Measurements from ENCODE around the gene TCEAL1.
"Not testable (repeated sequence)": the region's sequence is repeated elsewhere in the genome, so short reads cannot be mapped to it uniquely, and the experiment has no call there.

Gene TCEAL1

DNA sequence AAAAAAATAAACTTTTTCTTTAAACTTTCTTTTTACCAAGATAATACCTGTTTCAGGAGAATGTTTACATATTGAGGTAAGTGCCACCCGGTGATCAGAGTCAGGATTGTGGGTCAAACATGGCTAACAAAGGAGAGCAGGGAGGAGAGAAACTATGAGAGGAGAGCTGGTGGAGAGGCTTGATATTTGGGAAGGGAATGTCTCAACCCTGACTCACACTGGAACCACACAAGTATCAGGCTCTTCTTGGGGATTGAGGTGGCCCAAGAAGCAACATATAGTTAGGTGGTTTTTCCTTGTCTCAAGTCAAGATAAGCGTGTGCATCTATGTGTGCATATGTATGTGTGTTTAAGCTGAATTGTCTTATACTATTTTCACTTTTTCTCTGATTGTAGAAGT is 6.7 kb downstream of the TCEAL1 start:
- DNase-seq (ENCODE audit: low read depth), result no peak

DNA sequence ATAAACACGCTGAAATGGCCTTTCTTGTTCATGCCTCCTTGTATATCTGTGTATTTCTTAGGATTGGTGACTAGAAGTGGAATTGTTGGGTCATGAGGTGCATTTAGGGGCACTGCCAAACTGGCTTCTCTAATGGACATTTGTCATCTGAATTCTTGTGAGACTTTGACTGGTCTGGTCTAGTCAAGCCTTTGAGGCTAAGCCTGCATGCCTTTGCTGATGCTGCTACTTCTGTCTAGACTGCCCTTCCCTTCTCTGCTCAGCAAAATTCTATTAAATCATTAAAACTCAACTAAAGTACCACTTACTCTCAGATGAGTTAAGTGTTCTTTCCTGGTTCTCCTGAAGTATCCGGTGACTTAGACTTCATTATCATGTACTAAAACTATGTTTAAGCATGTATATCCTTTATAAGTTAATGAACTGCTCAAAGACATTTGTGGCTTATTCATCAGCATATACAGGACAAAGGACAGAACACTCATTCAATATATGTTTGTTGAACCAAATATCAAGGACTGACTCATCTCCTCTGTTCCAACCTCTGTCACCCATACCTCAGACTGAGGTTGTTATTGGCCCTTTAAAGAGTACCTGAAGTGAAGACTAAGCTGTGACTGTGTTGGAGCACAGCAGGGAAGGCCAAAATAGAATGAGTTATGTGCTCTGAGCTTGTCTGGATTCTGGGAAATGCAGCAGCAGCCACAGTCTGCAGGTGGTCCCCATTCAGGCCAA is 9.0 kb downstream of the TCEAL1 start:
- DNase-seq (ENCODE audit: low read depth), result no peak

DNA sequence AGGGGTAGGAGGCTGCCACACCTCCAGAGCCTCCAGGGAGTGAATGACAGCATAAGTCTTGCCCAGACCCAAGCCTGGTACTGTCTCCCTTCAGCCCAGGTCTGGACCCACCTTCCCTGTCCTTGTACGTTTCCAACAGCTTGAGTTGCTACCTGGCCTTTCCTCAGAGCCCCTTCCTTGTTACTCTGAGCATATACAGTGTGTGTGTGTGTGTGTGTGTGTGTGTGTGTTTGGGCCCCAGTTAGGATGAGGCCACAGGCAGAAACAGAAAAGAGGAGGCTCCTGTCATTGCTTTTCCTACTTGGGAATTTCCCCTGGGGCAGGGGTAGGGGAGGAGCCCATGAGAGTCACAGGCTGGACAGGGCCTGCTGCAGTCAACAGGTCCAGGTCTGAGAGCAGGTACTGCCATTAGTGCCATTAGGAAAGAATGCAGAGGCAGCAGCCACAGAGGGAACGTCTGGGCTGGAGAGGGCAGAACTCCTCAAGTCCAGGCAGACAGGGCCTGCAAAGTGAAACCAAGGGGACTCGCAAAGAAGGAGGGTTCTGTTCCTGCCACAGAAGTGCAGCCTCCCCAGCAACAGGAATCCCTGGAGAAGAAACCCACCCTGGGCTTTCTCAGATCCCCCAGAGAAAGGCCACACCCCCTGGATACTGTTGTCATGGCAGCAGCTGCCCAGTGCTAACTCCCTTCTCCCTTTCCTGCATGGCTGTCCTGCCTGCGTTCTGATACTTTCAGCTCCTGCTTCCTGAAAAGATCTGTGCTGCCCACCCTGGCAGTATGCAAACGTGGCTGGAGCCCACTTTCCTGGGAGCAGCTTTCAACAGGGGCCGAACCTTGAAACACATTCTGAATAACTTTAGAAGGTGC is 9.9 kb downstream of the TCEAL1 start:
- not testable (repeated sequence) for DNase-seq (ENCODE audit: low read depth)

DNA sequence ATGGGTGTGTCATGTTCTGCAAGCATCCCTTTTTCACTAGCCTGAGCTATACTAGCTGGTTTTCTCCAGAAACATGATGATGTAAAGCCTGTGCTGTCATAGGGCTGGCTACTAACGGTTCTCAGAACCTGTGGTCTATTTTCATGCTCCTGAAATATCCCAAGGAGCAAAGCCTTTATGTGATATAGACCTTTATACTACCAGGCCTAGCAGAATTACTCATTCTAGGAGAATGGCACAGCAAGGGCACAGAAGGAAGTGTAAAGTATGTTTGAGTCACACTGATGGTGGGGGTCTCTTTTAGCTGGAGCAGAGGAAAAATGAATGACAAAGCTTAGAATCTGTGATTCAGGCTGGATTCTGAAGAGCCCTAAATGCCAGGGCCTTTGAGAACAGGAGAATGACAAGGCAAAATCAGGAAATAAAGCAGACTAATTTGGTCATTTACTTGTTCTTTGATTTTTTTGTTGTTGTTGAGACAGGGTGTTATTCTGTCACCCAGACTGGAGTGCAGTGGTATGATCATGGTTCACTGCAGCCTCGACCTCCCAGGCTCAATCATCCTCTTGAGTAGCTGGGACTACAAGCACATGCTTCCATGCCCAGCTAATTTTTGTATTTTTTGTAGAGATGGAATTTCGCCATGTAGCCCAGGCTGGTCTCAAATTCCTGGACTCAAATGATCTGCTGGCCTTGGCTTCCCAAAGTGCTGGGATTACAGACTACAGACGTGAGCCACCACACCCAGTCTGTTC is 11.8 kb downstream of the TCEAL1 start:
- DNase-seq (ENCODE audit: low read depth), result no peak

DNA sequence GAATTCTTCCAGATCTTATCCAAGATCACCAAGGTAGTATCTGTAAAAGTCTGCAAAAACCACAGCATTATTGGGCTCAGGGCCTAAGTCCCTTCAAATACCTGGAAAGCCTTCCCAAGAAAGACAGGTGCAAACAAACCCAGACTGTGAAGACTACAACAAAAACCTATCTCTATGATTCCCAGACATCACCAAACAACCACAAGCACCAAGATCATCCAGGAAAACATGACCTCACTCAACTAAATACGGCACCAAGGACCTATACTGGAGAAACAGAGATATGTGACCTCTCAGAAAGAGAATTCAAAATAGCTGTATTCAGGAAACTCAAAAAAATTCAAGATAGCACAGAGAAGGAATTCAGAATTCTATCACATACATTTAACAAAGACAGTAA is 15.3 kb downstream of the TCEAL1 start:
- DNase-seq (ENCODE audit: low read depth), result no peak

DNA sequence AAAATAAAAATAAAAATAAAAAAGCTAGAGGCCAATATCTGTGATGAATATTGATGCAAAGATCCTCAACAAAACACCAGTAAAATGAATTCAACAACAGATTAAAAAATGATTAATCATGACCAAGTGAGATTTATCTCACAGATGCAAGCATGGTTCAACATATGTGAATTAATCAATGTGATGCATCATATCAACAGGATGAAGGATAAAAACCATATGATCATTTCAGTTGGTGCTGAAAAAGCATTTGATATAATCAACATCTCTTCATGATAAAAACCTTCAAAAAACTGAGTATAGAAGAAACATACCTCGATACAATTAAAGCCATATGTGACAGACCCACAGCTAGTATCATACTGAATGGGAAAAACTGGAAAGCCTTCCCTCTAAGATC is 18.9 kb downstream of the TCEAL1 start:
- DNase-seq (ENCODE audit: low read depth), result no peak

DNA sequence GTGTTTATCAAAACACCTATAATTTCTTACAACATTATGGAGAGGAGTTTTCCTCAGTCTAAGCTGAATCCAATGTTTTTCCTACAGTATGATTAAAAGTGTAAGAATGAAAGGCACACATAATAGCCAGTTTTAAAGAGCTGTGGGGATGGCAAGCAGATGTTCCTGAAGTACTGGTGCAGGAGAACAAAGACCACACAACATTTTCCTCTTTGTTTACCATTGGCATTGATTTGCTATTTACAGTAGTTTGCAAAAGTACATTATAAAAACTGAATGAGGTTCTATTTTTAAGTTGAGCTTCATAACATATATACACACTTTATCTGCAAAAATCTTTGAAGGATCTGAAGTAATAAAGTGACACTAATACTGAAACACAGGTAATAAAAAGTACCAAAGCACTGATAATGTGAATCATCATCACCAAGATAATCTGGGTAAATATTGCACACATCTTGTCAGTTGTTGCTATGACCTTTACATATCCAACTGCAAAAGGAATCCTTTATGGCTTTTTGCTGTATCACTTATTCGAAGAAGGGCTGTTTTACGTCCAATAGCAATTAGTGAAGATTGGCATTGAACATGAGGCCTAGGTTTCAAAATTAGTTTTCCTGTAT is 22.5 kb downstream of the TCEAL1 start:
- DNase-seq (ENCODE audit: low read depth), result no peak

DNA sequence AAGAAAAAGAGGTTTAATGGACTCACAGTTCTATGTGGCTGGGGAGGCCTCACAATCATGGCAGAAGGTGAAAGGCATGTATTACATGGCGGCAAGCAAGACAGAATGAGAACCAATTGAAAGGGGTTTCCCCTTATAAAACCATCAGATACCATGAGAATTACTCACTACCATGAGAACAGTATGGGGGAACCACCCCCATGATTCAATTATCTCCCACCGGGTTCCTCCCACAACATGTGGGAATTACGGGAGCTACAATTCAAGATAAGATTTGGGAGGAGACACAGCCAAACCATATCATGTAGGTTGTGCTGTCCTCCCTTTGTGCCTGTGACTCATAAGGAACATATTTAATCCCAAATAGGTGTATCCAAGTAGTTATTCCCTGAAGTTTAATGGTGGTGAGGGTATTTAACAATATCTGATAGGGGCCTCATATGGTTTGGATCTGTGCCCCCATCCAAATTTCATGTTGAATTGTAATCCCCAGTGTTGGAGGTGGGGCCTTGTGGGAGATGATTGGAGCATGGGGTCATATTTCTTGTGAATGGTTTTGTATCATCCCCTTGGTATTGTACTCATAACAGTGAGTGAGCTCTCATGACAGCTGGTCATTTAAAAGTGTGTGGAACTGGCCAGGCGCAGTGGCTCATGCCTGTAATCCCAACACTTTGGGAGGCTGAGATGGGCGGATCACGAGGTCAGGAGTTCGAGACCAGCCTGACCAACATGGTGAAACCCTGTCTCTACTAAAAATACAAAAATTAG is 26.6 kb downstream of the TCEAL1 start:
- not testable (repeated sequence) for DNase-seq (ENCODE audit: low read depth)

DNA sequence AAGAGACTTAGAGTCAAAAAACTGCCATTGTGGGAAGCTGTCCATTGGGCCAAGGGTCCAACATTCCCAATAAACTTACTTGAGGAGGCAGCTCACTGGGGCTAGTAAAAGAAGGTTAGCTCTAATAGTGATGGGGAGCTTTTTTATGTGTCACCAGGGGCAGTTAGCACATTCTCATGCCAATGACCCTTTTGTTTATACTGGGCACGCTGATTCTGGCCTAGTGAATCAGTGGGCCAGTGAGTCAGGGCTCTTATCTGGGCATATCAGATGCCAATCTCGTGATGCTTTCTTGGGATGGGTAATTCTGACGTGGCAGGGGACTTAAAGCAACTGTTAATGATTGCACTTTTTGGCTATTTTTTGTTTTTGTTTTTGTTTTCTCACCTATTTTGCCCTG is 27.8 kb downstream of the TCEAL1 start:
- DNase-seq (ENCODE audit: low read depth), result no peak

DNA sequence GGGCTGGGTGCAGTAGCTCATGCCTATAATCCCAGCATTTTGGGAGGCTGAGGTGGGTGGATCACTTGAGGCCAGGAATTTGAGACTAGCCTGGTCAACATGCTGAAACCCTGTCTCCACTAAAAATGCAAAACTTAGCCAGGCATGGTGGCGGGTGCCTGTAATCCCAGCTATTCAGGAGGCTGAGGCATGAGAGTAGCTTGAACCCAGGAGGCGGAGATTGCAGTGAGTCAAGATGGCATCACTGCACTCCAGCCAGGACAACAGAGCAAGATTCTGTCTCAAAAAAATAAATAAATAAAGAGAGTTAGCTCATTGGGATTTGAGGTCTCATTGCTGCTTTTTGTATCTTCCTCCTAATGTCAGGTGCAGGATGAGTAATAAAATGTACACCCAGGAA is 28.3 kb downstream of the TCEAL1 start:
- DNase-seq (ENCODE audit: low read depth), result not testable (repeated sequence)

DNA sequence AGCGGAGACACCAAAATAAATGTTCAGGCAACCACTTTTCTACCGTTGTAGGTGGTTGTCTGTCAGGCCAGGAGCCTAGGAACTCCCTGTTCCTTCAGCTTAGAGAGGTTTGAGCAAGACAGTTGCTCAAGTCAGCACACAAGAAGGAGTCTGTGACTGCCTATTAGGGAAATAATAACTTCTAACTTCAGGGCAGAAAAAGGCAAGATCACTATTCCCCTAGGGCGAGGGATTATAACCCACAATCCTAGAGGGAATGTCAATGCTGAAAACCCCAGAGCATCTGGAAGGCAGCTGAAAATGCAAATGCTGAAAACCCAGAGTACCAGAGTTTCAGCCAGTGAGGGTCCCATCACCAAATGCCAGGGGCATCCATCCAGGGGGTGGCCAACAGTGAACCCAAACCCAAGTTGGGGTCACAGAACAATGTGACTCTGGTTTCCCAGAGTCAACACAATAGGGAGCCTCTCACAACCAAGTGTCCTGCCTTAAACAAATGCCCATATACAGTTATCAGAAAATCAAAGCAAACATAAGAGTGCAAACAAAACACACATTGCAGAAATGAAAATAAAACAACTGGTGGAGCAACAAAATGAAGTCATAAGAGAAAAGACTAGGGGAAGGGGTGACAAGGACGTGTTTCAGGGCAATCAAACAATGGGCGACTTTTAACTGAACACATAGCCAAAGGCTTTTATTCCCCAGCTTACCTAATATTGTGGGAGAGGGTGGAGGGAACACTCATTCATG is 30.1 kb downstream of the TCEAL1 start:
- DNase-seq (ENCODE audit: low read depth), result no peak

DNA sequence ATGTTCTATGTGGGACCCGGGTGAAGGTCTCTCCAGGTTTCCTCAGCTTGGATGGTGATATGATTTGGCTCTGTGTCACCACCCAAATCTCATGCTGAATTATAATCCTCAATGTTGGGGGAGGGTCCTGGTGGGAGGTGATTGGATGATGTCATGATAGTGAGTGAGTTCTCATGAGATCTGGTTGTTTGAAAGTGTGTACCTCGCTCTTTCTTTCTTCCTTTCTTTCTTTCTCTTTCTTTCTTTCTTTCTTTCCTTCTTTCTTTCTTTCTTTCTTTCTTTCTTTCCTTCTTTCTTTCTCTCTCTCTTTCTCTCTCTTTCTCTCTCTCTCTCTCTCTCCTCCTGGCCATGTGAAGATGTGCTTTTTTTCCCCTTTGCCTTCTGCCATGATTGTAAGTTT is 30.7 kb downstream of the TCEAL1 start:
- not testable (repeated sequence) for DNase-seq (ENCODE audit: low read depth)

DNA sequence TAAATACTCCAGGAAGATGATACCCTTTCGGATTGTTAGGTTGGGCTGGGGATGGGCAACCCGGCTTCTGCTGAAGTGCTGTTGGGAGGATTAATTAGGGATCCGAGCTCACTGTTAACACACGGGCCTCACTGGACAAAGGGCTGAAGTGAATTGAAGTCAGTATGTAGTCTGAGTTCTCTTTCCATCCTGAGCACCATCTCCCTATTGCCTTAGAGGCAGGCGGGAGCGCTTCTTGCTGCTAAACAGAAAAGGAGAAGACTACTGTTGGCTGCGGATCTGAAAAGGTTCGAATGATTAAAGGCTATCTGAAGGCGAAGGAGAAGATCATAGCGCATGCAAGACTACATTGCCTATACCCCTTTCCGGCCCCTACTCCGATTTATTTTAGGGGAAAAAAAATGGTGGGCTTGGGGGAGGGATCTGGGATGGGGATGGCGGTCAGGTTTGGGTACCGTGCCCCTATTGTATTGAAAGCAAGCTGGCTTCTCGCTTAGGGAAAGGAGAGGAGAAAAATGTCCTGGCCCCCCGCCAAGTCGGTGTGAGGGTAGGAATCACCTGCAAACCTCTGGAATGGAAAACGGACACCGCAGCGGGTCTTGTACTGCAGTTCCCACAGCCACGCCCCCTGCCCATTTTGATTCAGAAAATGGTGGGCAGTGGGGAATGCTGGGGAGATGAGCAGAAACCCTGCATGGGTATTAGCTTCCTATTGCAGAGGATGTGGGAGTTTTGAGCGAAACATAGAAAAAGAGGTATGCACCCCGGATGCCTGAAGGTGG is 35.4 kb downstream of the TCEAL1 start:
- DNase-seq (ENCODE audit: low read depth), result no peak

DNA sequence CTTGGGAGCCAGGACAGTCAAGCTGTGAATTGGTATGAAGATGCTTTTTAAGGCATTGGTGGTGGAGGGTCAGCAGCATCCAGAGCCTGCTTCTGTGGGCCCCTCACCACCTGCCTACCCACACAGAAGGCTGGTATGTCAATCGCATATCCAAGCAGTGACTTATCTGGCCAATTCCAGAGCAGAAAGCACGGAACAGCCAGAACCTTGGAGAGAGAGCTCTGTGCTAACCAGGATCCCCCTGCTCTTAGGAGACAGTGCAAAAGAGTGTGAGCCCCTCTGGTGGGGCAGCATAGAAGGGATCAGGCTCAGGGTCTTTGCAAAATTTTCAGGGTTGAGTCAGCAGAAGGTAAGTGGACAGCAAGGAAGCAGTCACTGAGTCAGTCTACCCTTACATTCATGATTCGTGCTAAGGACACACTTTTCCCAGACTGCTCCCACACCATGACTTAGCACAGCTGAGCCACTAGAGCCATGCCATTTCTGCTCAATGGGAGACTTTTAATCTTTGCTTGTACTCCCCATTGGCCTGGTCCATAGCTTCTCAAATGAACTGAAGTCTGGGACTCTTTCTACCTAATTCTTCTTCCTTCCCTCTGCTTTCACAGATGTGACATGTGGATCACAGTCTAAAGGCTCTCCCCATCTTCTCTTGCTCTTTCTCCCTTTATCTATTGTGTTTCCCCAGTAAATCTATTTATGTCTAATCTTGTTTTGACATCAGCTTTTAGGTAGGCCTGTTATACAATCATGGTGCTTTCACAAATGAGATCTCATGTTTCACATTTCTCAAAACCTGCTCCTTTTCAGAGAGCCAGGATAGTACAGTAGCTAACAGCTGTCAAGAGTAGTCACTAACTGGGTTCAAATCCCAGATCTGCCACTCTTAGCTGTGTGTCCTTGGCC is 37.7 kb downstream of the TCEAL1 start:
- no peak for DNase-seq (ENCODE audit: low read depth)

DNA sequence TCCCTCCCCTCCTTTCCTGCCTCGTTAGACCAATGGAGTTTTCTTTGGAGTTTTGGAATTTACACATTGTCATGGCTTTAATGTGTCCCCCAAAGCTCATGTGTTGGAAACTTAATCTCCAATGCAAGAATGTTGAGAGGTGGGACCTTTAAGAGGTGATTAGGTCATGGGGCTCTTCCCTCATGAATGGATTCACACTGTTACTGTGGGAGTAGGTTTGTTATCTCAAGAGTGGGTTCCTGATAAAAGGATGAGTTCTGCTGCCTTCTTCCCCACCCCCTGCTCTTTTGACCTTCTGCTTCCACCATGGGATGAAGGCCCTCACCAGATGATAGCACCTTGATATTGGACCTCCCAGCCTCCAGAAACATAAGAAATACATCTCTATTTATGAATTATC is 41.0 kb downstream of the TCEAL1 start:
- DNase-seq (ENCODE audit: low read depth), result no peak

DNA sequence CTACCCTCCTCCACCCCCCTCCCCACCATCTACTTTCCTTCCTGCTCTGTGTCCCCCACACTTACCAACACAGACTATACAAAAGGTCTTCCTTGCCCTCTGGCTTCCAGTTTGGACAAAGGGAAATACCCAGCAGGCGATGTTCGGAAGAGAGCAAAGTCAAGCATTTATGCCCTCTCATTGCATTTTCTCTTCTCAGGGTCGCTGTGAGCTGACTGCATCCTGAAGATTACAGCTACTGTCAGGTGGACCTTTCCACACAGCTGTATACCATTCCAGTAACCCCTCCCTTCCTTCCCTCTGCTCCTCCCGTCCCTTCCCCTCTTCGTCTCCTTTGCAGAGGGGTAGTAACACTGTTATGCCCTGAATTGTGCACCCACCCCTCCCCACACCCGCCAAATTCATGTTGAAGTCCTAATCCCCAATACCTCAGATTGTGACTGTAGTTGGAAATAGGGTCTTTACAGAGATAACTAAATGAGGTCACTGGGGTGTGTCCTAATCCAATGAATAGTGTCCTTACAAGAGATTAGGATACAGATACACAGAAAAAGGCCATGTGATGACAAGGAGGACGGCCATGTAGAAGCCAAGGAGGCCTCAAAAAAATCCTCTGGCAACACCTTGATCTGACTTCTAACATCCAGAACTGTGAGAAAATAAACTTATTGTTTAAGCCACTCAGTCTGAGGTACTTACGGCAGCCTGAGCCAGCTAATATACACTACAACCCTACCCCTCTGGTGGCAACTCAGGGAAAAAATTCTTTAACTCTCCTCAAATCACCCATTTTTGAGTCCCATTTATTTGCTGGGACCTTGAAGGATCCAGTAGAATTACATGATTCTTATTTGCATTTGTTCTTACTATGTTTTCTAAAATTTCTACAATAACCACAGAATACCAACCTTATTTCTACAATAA is 46.0 kb downstream of the TCEAL1 start:
- no peak for DNase-seq (ENCODE audit: low read depth)

DNA sequence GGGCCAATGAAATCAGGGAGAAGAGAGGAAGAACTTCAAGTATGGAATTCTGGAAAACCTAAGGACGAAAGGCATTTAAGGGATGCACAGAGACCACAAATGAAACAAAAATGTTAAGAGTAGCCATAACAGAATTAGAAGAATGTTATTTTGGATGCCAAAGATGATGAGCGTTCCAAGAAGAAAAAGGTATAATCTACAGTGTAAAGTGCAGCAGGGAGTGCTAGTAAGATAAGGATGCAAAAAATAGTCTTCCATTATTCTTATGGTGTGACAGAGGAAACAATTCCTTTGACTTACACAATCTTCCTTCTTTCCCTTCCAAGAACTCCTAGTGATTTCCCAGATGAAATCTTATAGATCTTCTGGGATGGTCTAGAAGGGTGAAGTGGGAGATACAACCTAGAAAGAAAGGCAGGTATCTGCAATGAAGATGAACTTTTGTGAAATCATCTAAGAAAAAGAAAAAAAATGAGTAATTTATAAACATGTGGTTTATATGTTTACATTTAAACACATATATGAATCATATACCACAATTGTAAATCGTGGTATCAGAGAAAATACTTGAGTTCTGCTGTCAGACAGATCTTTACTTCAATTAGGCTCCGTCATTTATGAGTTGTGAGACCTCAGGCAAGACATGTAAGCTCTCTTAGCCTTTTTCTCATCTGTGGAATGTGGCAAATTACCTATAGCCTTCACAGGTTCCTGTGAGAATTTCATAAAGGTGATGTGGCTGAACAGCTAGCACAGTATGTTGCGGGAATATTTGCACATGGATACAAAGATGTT is 49.6 kb downstream of the TCEAL1 start:
- no peak for DNase-seq (ENCODE audit: low read depth)
